ENCODE results near the gene S100A12.

The S100A12 gene

GRCh38 chr1:153403421-153404085, 28.1 kb upstream of the S100A12 start:
- H4K91ac ChIP-seq (ENCODE audit: low read length), result no peak overlapping the region

GRCh38 chr1:153402226-153402625, 26.8 kb upstream of the S100A12 start:
- H3K23ac ChIP-seq (ENCODE audit: low read length in 2 of 2), result no peak overlapping the region
- no peak overlapping the region for H3K14ac ChIP-seq (ENCODE audit: low read length in 2 of 2)
- H2BK12ac ChIP-seq (ENCODE audit: low read length in 2 of 2), result no peak overlapping the region
- no peak overlapping the region for H3K4me2 ChIP-seq (ENCODE audit: low read length, poor library complexity, severe bottlenecking)
- no peak overlapping the region for H3K9ac ChIP-seq (ENCODE audit: low read length)
- no peak overlapping the region for H3K4ac ChIP-seq (ENCODE audit: low read depth in 1 of 2, low read length in 2 of 2)
- no peak overlapping the region for H2BK5ac ChIP-seq (ENCODE audit: low read depth, low read length, poor library complexity, severe bottlenecking)
- no peak overlapping the region for H2BK15ac ChIP-seq (ENCODE audit: low read depth, poor library complexity, severe bottlenecking)
- no peak overlapping the region for H2AK5ac ChIP-seq (ENCODE audit: low read length, severe bottlenecking)
- no peak overlapping the region for H3K18ac ChIP-seq (ENCODE audit: low read depth in 1 of 2, low read length in 2 of 2)
- no peak overlapping the region for H2AFZ ChIP-seq (ENCODE audit: low read depth, low read length)
- no peak overlapping the region for H3K27ac ChIP-seq (ENCODE audit: low read length, poor library complexity, severe bottlenecking)
- H3K4me3 ChIP-seq (ENCODE audit: insufficient read depth in 1 of 2, low read depth in 1 of 2, low read length in 2 of 2), result no peak overlapping the region
- no peak overlapping the region for H4K8ac ChIP-seq (ENCODE audit: low read length)
- peaks cover 12 to 60% of the 10 kb centered on the region in 2 experiments for H3K27me3 ChIP-seq (ENCODE audit: control insufficient read depth in 1 of 2, insufficient read depth in 1 of 2, low read length in 2 of 2)
- no peaks in the 10 kb centered on the region for H3K9me3 ChIP-seq (ENCODE audit: control insufficient read depth, low read length)
- H4K91ac ChIP-seq (ENCODE audit: low read length), result no peak overlapping the region
- no peak for DNase-seq
- H3K79me1 ChIP-seq (replicated peaks; ENCODE audit: low read length, poor library complexity, severe bottlenecking), result no peaks in the 10 kb centered on the region
- H3K36me3 ChIP-seq (ENCODE audit: control insufficient read depth in 1 of 2, insufficient read depth in 2 of 2, low read depth in 1 of 2, low read length in 2 of 2), result no peaks in the 10 kb centered on the region
- H2BK120ac ChIP-seq (ENCODE audit: low read depth, low read length), result no peak overlapping the region
- no peaks in the 10 kb centered on the region for H3K4me1 ChIP-seq (ENCODE audit: control insufficient read depth, insufficient read depth, low read depth, low read length)
- WGBS, result 25% methylated on average over 2 of the region's 2 CpGs

More at GRCh38 chr1:153403421-153404085, 28.1 kb upstream of the S100A12 start:
- no peak overlapping the region for H2BK5ac ChIP-seq (ENCODE audit: low read depth, low read length, poor library complexity, severe bottlenecking)
- DNase-seq, result no peak
- 86% methylated on average over 9 of the region's 11 CpGs for WGBS
- no peak overlapping the region for H2BK12ac ChIP-seq (ENCODE audit: low read length in 2 of 2)
- H3K23ac ChIP-seq (ENCODE audit: low read length in 2 of 2), result no peak overlapping the region
- no peaks in the 10 kb centered on the region for H3K4me1 ChIP-seq (ENCODE audit: control insufficient read depth, insufficient read depth, low read depth, low read length)
- no peak overlapping the region for H3K9ac ChIP-seq (ENCODE audit: low read length)
- no peak overlapping the region for H3K14ac ChIP-seq (ENCODE audit: low read length in 2 of 2)
- H3K9me3 ChIP-seq (ENCODE audit: control insufficient read depth, low read length), result no peaks in the 10 kb centered on the region
- no peak overlapping the region for H2AFZ ChIP-seq (ENCODE audit: low read depth, low read length)
- H3K27me3 ChIP-seq (ENCODE audit: control insufficient read depth in 1 of 2, insufficient read depth in 1 of 2, low read length in 2 of 2), result peaks cover 12 to 60% of the 10 kb centered on the region in 2 experiments
- H2AK5ac ChIP-seq (ENCODE audit: low read length, severe bottlenecking), result no peak overlapping the region
- no peaks in the 10 kb centered on the region for H3K36me3 ChIP-seq (ENCODE audit: control insufficient read depth in 1 of 2, insufficient read depth in 2 of 2, low read depth in 1 of 2, low read length in 2 of 2)
- no peak overlapping the region for H3K18ac ChIP-seq (ENCODE audit: low read depth in 1 of 2, low read length in 2 of 2)
- H3K79me1 ChIP-seq (replicated peaks; ENCODE audit: low read length, poor library complexity, severe bottlenecking), result no peaks in the 10 kb centered on the region
- H4K8ac ChIP-seq (ENCODE audit: low read length), result no peak overlapping the region
- H3K4me2 ChIP-seq (ENCODE audit: low read length, poor library complexity, severe bottlenecking), result no peak overlapping the region
- H3K4me3 ChIP-seq (ENCODE audit: insufficient read depth in 1 of 2, low read depth in 1 of 2, low read length in 2 of 2), result no peak overlapping the region
- H3K4ac ChIP-seq (ENCODE audit: low read depth in 1 of 2, low read length in 2 of 2), result no peak overlapping the region
- H2BK15ac ChIP-seq (ENCODE audit: low read depth, poor library complexity, severe bottlenecking), result no peak overlapping the region
- H3K27ac ChIP-seq (ENCODE audit: low read length, poor library complexity, severe bottlenecking), result no peak overlapping the region
- H2BK120ac ChIP-seq (ENCODE audit: low read depth, low read length), result no peak overlapping the region

GRCh38 chr1:153401461-153401860, 26.0 kb upstream of the S100A12 start:
- WGBS, result 64% methylated on average over 3 of the region's 9 CpGs
- no peak overlapping the region for H3K27ac ChIP-seq (ENCODE audit: low read length, poor library complexity, severe bottlenecking)
- H3K4me2 ChIP-seq (ENCODE audit: low read length, poor library complexity, severe bottlenecking), result no peak overlapping the region
- H3K36me3 ChIP-seq (ENCODE audit: control insufficient read depth in 1 of 2, insufficient read depth in 2 of 2, low read depth in 1 of 2, low read length in 2 of 2), result no peaks in the 10 kb centered on the region
- no peak overlapping the region for H2AFZ ChIP-seq (ENCODE audit: low read depth, low read length)
- no peaks in the 10 kb centered on the region for H3K9me3 ChIP-seq (ENCODE audit: control insufficient read depth, low read length)
- no peak overlapping the region for H2BK15ac ChIP-seq (ENCODE audit: low read depth, poor library complexity, severe bottlenecking)
- H2BK120ac ChIP-seq (ENCODE audit: low read depth, low read length), result no peak overlapping the region
- H3K23ac ChIP-seq (ENCODE audit: low read length in 2 of 2), result peak overlapping the region in 1 of 2 experiments; percentile 5
- H3K4me3 ChIP-seq (ENCODE audit: insufficient read depth in 1 of 2, low read depth in 1 of 2, low read length in 2 of 2), result no peak overlapping the region
- H4K91ac ChIP-seq (ENCODE audit: low read length), result no peak overlapping the region
- H2BK12ac ChIP-seq (ENCODE audit: low read length in 2 of 2), result no peak overlapping the region
- H3K18ac ChIP-seq (ENCODE audit: low read depth in 1 of 2, low read length in 2 of 2), result no peak overlapping the region
- H3K27me3 ChIP-seq (ENCODE audit: control insufficient read depth in 1 of 2, insufficient read depth in 1 of 2, low read length in 2 of 2), result peaks cover 12 to 62% of the 10 kb centered on the region in 2 experiments
- no peak overlapping the region for H3K14ac ChIP-seq (ENCODE audit: low read length in 2 of 2)
- no peak overlapping the region for H3K4ac ChIP-seq (ENCODE audit: low read depth in 1 of 2, low read length in 2 of 2)
- no peaks in the 10 kb centered on the region for H3K4me1 ChIP-seq (ENCODE audit: control insufficient read depth, insufficient read depth, low read depth, low read length)
- no peak overlapping the region for H2BK5ac ChIP-seq (ENCODE audit: low read depth, low read length, poor library complexity, severe bottlenecking)
- H4K8ac ChIP-seq (ENCODE audit: low read length), result no peak overlapping the region
- no peaks in the 10 kb centered on the region for H3K79me1 ChIP-seq (replicated peaks; ENCODE audit: low read length, poor library complexity, severe bottlenecking)
- no peak overlapping the region for H2AK5ac ChIP-seq (ENCODE audit: low read length, severe bottlenecking)
- no peak overlapping the region for H3K9ac ChIP-seq (ENCODE audit: low read length)
- DNase-seq, result no peak

- 72% methylated on average over 5 of the region's 5 CpGs for whole genome bisulfite sequencing
Observed at GRCh38 chr1:153400244-153400643, 24.8 kb upstream of the S100A12 start.

More at GRCh38 chr1:153400244-153400643, 24.8 kb upstream of the S100A12 start:
- H3K36me3 ChIP-seq (ENCODE audit: control insufficient read depth in 1 of 2, insufficient read depth in 2 of 2, low read depth in 1 of 2, low read length in 2 of 2), result no peaks in the 10 kb centered on the region
- H3K14ac ChIP-seq (ENCODE audit: low read length in 2 of 2), result no peak overlapping the region
- H3K18ac ChIP-seq (ENCODE audit: low read depth in 1 of 2, low read length in 2 of 2), result no peak overlapping the region
- no peak overlapping the region for H2AFZ ChIP-seq (ENCODE audit: low read depth, low read length)
- no peak overlapping the region for H2AK5ac ChIP-seq (ENCODE audit: low read length, severe bottlenecking)
- no peaks in the 10 kb centered on the region for H3K9me3 ChIP-seq (ENCODE audit: control insufficient read depth, low read length)
- H3K4me1 ChIP-seq (ENCODE audit: control insufficient read depth, insufficient read depth, low read depth, low read length), result no peaks in the 10 kb centered on the region
- no peak overlapping the region for H3K23ac ChIP-seq (ENCODE audit: low read length in 2 of 2)
- peaks cover 19 to 66% of the 10 kb centered on the region in 2 experiments for H3K27me3 ChIP-seq (ENCODE audit: control insufficient read depth in 1 of 2, insufficient read depth in 1 of 2, low read length in 2 of 2)
- no peak for DNase-seq
- H2BK12ac ChIP-seq (ENCODE audit: low read length in 2 of 2), result no peak overlapping the region
- H3K9ac ChIP-seq (ENCODE audit: low read length), result no peak overlapping the region
- H2BK5ac ChIP-seq (ENCODE audit: low read depth, low read length, poor library complexity, severe bottlenecking), result no peak overlapping the region
- no peak overlapping the region for H2BK15ac ChIP-seq (ENCODE audit: low read depth, poor library complexity, severe bottlenecking)
- no peaks in the 10 kb centered on the region for H3K79me1 ChIP-seq (replicated peaks; ENCODE audit: low read length, poor library complexity, severe bottlenecking)
- no peak overlapping the region for H3K27ac ChIP-seq (ENCODE audit: low read length, poor library complexity, severe bottlenecking)
- H4K8ac ChIP-seq (ENCODE audit: low read length), result no peak overlapping the region
- H4K91ac ChIP-seq (ENCODE audit: low read length), result no peak overlapping the region
- H3K4ac ChIP-seq (ENCODE audit: low read depth in 1 of 2, low read length in 2 of 2), result no peak overlapping the region
- no peak overlapping the region for H3K4me2 ChIP-seq (ENCODE audit: low read length, poor library complexity, severe bottlenecking)
- H2BK120ac ChIP-seq (ENCODE audit: low read depth, low read length), result no peak overlapping the region
- H3K4me3 ChIP-seq (ENCODE audit: insufficient read depth in 1 of 2, low read depth in 1 of 2, low read length in 2 of 2), result no peak overlapping the region

Data from mesenchymal stem cell (in vitro differentiated cells and primary cell).